Body of pancreas (tissue), 4 donors: ENCODE data around the gene SLC66A1. TPM values are rescaled to one million over a fixed set of nuclear protein-coding genes. Genes with fewer than 3 reads are reported as not detected.

Source experiments
- ATAC-seq: fragments of 150-250 bp; one replicate; pipeline ENCODE4 v1.9.1; 2016
- DNase-seq, 4 donors: peaks; one replicate each; pipeline ENCODE4 v3.0.0-alpha.2; 2019
- H3K27ac ChIP-seq, 4 donors: fragments of 200-600 bp; sonication (generic); 1 replicate in 3 of 4; 2 replicates in 1 of 4; pipeline versions ENCODE4 v1.5.1 to v1.6.1; 2016 to 2019; ENCODE audit warnings: mild to moderate bottlenecking in 1 of 4, mixed read lengths in 1 of 4, moderate library complexity in 1 of 4
- H3K27me3 ChIP-seq, 2 donors: fragments of 200-600 bp; sonication (generic); one replicate each; pipeline ENCODE4 v1.6.0; 2016; ENCODE audit warnings: mild to moderate bottlenecking in 1 of 2
- H3K36me3 ChIP-seq, 2 donors: fragments of 200-600 bp; sonication (generic); replicated peaks in 1 of 2; 2 replicates each; pipeline ENCODE4 v1.5.1; 2016; ENCODE audit warnings: low read depth in 2 of 2; ENCODE audit not compliant: insufficient read depth in 1 of 2
- H3K4me1 ChIP-seq: fragments of 200-600 bp; sonication (generic); one replicate; pipeline ENCODE4 v1.6.0; 2016
- H3K4me3 ChIP-seq, 2 donors: fragments of 200-600 bp; sonication (generic); 1 replicate in 1 of 2; 2 replicates in 1 of 2; pipeline ENCODE4 v1.5.1; 2016 to 2019
- H3K9me3 ChIP-seq, 3 donors: fragments of 200-600 bp; sonication (generic); 1 replicate in 2 of 3; 2 replicates in 1 of 3; pipeline ENCODE4 v1.5.1; 2016
- POLR2A ChIP-seq, 3 donors: fragments of 450-650 bp; IDR thresholded peaks; one replicate each; pipeline ENCODE4 v1.6.1; 2016; ENCODE audit warnings: antibody characterized with exemption in 3 of 3, mild to moderate bottlenecking in 2 of 3
- WGBS, 2 donors: methylation state at CpG; one replicate each; pipeline ENCODE4 v1.1.5; 2017; 5-methylcytosine and 5-hydroxymethylcytosine counted together
- intact Hi-C: fragments of 100-400 bp; cut with DNase I; formaldehyde crosslinking; loops from one replicate; pipeline ENCODE4 v1.15.1; 2023
- total RNA-seq, 2 donors: library from RNA; depleted of rRNA; stranded (reverse); fragments of >200 nt; gene quantifications; one replicate each; pipeline ENCODE4 v1.1.0, GENCODE V29; 2016
- TF ChIP-seq, protein P1 (sequence below), 7 experiments: fragments of 450-650 bp in 4 of 7; fragments of 200-600 bp in 3 of 7; sonication (generic) in 3 of 7; IDR thresholded peaks; one replicate each; pipeline ENCODE4 v1.5.1; 2016 to 2019; ENCODE audit warnings: antibody characterized with exemption in 7 of 7

SLC66A1 gene
- total RNA-seq, 2 donors from 2014 or later = 9.6 to 23.4 TPM

- TF ChIP-seq POLR2A (IDR thresholded peaks at IDR 0.05) = no peak
- TF ChIP-seq, protein P1, sequence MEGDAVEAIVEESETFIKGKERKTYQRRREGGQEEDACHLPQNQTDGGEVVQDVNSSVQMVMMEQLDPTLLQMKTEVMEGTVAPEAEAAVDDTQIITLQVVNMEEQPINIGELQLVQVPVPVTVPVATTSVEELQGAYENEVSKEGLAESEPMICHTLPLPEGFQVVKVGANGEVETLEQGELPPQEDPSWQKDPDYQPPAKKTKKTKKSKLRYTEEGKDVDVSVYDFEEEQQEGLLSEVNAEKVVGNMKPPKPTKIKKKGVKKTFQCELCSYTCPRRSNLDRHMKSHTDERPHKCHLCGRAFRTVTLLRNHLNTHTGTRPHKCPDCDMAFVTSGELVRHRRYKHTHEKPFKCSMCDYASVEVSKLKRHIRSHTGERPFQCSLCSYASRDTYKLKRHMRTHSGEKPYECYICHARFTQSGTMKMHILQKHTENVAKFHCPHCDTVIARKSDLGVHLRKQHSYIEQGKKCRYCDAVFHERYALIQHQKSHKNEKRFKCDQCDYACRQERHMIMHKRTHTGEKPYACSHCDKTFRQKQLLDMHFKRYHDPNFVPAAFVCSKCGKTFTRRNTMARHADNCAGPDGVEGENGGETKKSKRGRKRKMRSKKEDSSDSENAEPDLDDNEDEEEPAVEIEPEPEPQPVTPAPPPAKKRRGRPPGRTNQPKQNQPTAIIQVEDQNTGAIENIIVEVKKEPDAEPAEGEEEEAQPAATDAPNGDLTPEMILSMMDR (IDR thresholded peaks at IDR 0.05) = peak in 1 of 7 experiments; percentile 7
- WGBS, 2 donors = 82 to 89% methylated on average over 9 to 14 of the region's 14 CpGs
- intact Hi-C loops = no loop called here
Observed at GRCh38 chr1:19374083-19374801, 62.1 kb downstream of the SLC66A1 start.

GRCh38 chr1:19374926-19375325 lies 62.8 kb downstream of the SLC66A1 start:
- DNase-seq = no peak
- no peak for ATAC-seq
- Histone ChIP-seq H3K9me3 (no peaks in the 10 kb centered on the region), H3K27ac (no peak overlapping the region), H3K36me3 (peaks cover 0 to 13% of the 10 kb centered on the region in 2 donors), H3K4me1 (no peaks in the 10 kb centered on the region), H3K4me3 (no peak overlapping the region), H3K27me3 (no peaks in the 10 kb centered on the region)
- no peak for TF ChIP-seq POLR2A (IDR thresholded peaks at IDR 0.05)
- TF ChIP-seq, protein P1 (IDR thresholded peaks at IDR 0.05) = no peak
- intact Hi-C loops = no loop called here
- WGBS, 2 donors = 86% methylated on average over 8 of the region's 8 CpGs

More at GRCh38 chr1:19374083-19374801, 62.1 kb downstream of the SLC66A1 start:
- Histone ChIP-seq H3K36me3 (peaks cover 0 to 11% of the 10 kb centered on the region in 2 donors), H3K4me1 (no peaks in the 10 kb centered on the region), H3K27ac (no peak overlapping the region), H3K9me3 (no peaks in the 10 kb centered on the region), H3K27me3 (no peaks in the 10 kb centered on the region), H3K4me3 (no peak overlapping the region)
- ATAC-seq = no peak
- no peak for DNase-seq

DNA sequence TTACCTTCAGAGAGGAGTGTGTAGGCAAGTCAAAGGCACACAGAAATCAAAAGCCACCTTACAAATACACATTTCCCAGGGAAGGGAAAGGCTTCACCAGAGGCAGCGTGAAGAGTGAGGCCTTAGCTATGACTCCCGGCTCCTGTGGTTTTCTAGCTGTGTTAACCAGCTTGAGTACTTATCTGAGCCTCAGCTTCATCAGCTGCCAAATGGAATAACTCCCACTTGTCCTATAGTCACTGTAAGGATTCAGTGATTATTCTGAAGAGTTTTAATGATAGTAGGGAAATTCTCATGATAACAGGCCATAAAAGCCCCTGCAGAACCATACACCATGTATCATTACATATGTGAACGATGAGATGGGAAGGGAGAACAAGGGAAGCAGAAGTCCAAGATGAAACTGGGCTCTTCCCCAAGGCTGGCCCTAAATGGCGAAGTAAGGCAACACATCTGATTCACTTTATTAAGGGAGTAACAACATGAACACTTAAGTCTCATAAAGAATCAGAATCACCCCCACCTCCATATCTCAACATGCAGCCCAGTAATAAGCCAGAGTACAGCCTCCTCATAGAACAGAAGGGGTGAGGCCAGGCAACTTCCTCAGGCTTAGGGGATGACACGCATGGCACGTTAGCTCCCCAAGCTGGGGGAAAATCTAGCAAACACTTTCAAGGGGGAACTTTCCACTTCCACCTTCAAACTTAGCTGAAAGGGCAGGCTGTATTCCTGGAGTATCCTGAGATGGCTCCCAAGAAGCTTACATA lies 63.7 kb downstream of the SLC66A1 start:
- Histone ChIP-seq H3K4me1 (no peaks in the 10 kb centered on the region), H3K27ac (no peak overlapping the region), H3K27me3 (no peaks in the 10 kb centered on the region), H3K36me3 (peaks cover 0 to 16% of the 10 kb centered on the region in 2 donors), H3K9me3 (no peaks in the 10 kb centered on the region), H3K4me3 (no peak overlapping the region)
- intact Hi-C loops = no loop called here
- 84 to 99% methylated on average over 4 to 6 of the region's 6 CpGs for WGBS, 2 donors
- ATAC-seq (no peak), DNase-seq (no peak)
- TF ChIP-seq, protein P1 (IDR thresholded peaks at IDR 0.05) = no peak
- TF ChIP-seq POLR2A (IDR thresholded peaks at IDR 0.05) = no peak

GRCh38 chr1:19376428-19377372 lies 64.6 kb downstream of the SLC66A1 start:
- WGBS, 2 donors = 87 to 95% methylated on average over 7 of the region's 7 CpGs

More at GRCh38 chr1:19376428-19377372, 64.6 kb downstream of the SLC66A1 start:
- no peak overlapping the region for H3K4me3 ChIP-seq
- intact Hi-C loops = no loop called here
- ATAC-seq (no peak), DNase-seq (no peak)
- no peaks in the 10 kb centered on the region for H3K27me3 ChIP-seq
- H3K9me3 ChIP-seq = no peaks in the 10 kb centered on the region
- H3K27ac ChIP-seq = no peak overlapping the region
- TF ChIP-seq POLR2A (IDR thresholded peaks at IDR 0.05) = no peak
- TF ChIP-seq, protein P1 (IDR thresholded peaks at IDR 0.05) = no peak
- H3K4me1 ChIP-seq = no peaks in the 10 kb centered on the region
- peaks cover 0 to 16% of the 10 kb centered on the region in 2 donors for H3K36me3 ChIP-seq
